ENCODE measurements around the gene POC1B.

POC1B gene

GRCh38 chr12:89477633-89478279 is 48.1 kb downstream of the POC1B start:
- H3K4me3 ChIP-seq (ENCODE audit: control insufficient read depth, low read depth, low read length): no peak overlapping the region
- no peak for TF ChIP-seq CTCF (IDR thresholded peaks at IDR 0.05; ENCODE audit: control insufficient read depth, insufficient read depth, low read depth, low read length, missing control alignments)
- DNase-seq (ENCODE audit: low read depth): no peak

- no peak overlapping the region for H3K4me3 ChIP-seq (ENCODE audit: control insufficient read depth, low read depth, low read length)
- TF ChIP-seq CTCF (IDR thresholded peaks at IDR 0.05; ENCODE audit: control insufficient read depth, insufficient read depth, low read depth, low read length, missing control alignments): no peak
- no peak for DNase-seq (ENCODE audit: low read depth)
These were observed 48.8 kb downstream of the POC1B start for GRCh38 chr12:89476904-89477595.

GRCh38 chr12:89476232-89476631 is 49.6 kb downstream of the POC1B start:
- no peak for DNase-seq (ENCODE audit: low read depth)
- H3K4me3 ChIP-seq (ENCODE audit: control insufficient read depth, low read depth, low read length): no peak overlapping the region
- no peak for TF ChIP-seq CTCF (IDR thresholded peaks at IDR 0.05; ENCODE audit: control insufficient read depth, insufficient read depth, low read depth, low read length, missing control alignments)

GRCh38 chr12:89475203-89475990 is 50.5 kb downstream of the POC1B start:
- no peak overlapping the region for H3K4me3 ChIP-seq (ENCODE audit: control insufficient read depth, low read depth, low read length)
- no peak for DNase-seq (ENCODE audit: low read depth)
- TF ChIP-seq CTCF (IDR thresholded peaks at IDR 0.05; ENCODE audit: control insufficient read depth, insufficient read depth, low read depth, low read length, missing control alignments): no peak

GRCh38 chr12:89474615-89475014 is 51.2 kb downstream of the POC1B start:
- no peak for TF ChIP-seq CTCF (IDR thresholded peaks at IDR 0.05; ENCODE audit: control insufficient read depth, insufficient read depth, low read depth, low read length, missing control alignments)
- no peak for DNase-seq (ENCODE audit: low read depth)
- no peak overlapping the region for H3K4me3 ChIP-seq (ENCODE audit: control insufficient read depth, low read depth, low read length)

- no peak overlapping the region for H3K4me3 ChIP-seq (ENCODE audit: control insufficient read depth, low read depth, low read length)
- DNase-seq (ENCODE audit: low read depth): no peak
- TF ChIP-seq CTCF (IDR thresholded peaks at IDR 0.05; ENCODE audit: control insufficient read depth, insufficient read depth, low read depth, low read length, missing control alignments): no peak
These were observed 53.3 kb downstream of the POC1B start for GRCh38 chr12:89472508-89472907.

Measured in AG09309 (cell line).